Cardiac muscle cell (in vitro differentiated cells and primary cell): Measurements from ENCODE around the gene VMAC. TPM values are rescaled to one million over a fixed set of nuclear protein-coding genes. Genes with fewer than 3 reads are reported as not detected.

Source experiments
- DNase-seq, 2 donors: peaks; one replicate each; pipeline versions ENCODE4 v3.0.0 to v3.0.0-alpha.2; 2010 to 2017; ENCODE audit warnings: low read depth in 1 of 2, low spot score in 1 of 2
- H3K27ac ChIP-seq: fragments of 200-600 bp; sonication (generic); 2 replicates; pipeline ENCODE4 v1.5.1; 2016
- H3K27me3 ChIP-seq: fragments of 200-600 bp; sonication (generic); 2 replicates; pipeline ENCODE4 v1.6.0; 2016; ENCODE audit warnings: control low read depth
- H3K36me3 ChIP-seq: fragments of 200-600 bp; sonication (generic); 2 replicates; pipeline ENCODE4 v1.5.1; 2016; ENCODE audit warnings: control low read depth
- H3K4me1 ChIP-seq: fragments of 200-600 bp; sonication (generic); 2 replicates; pipeline ENCODE4 v1.8.1; 2017; ENCODE audit warnings: low read depth, mild to moderate bottlenecking, mixed run types
- H3K4me3 ChIP-seq: fragments of 200-600 bp; sonication (generic); 2 replicates; pipeline ENCODE4 v1.5.1; 2016; ENCODE audit warnings: mild to moderate bottlenecking
- H3K9me3 ChIP-seq: fragments of 200-600 bp; sonication (generic); 2 replicates; pipeline ENCODE4 v1.5.1; 2017; ENCODE audit warnings: low read depth, mild to moderate bottlenecking, control low read depth
- CTCF ChIP-seq: IDR thresholded peaks from 2 replicates; pipeline ENCODE4 v1.5.1; 2012; ENCODE audit warnings: low read depth, mild to moderate bottlenecking, low read length
- polyA plus RNA-seq: library from polyadenylated mRNA; unstranded; fragments of >200 nt; fragmentation: Nextera tagmentation; extraction: Ambion mirVana; gene quantifications from 2 replicates; pipeline ENCODE4 v1.2.1, GENCODE V29; 2016
- total RNA-seq: library from RNA; depleted of rRNA; stranded (reverse); fragments of >200 nt; gene quantifications from 2 replicates; pipeline ENCODE4 v1.2.3, GENCODE V29; 2016

Gene VMAC
- total and polyA plus RNA-seq, 2 experiments from 2014 or later, result 3.9 to 23.1 TPM

- DNase-seq, result peak in 1 of 2 donors; percentile 73
- no peaks in the 10 kb centered on the region for H3K9me3 ChIP-seq
- no peak overlapping the region for H3K4me3 ChIP-seq
- no peaks in the 10 kb centered on the region for H3K4me1 ChIP-seq
- TF ChIP-seq CTCF, result no peak
- peaks cover 7% of the 10 kb centered on the region for H3K36me3 ChIP-seq
- H3K27me3 ChIP-seq, result no peaks in the 10 kb centered on the region
- H3K27ac ChIP-seq, result no peak overlapping the region
Observed at GRCh38 chr19:5943623-5944022, 39.0 kb downstream of the VMAC start.

- H3K9me3 ChIP-seq, result no peaks in the 10 kb centered on the region
- TF ChIP-seq CTCF, result no peak
- H3K4me3 ChIP-seq, result no peak overlapping the region
- H3K4me1 ChIP-seq, result peaks cover 23% of the 10 kb centered on the region
- H3K36me3 ChIP-seq, result no peaks in the 10 kb centered on the region
- DNase-seq, result peak in 1 of 2 donors; percentile 88
- H3K27me3 ChIP-seq, result no peaks in the 10 kb centered on the region
- no peak overlapping the region for H3K27ac ChIP-seq
Observed at GRCh38 chr19:5947435-5947834, 42.8 kb downstream of the VMAC start.

- H3K4me3 ChIP-seq, result no peak overlapping the region
- H3K36me3 ChIP-seq, result no peaks in the 10 kb centered on the region
- no peaks in the 10 kb centered on the region for H3K9me3 ChIP-seq
- H3K4me1 ChIP-seq, result peaks cover 38% of the 10 kb centered on the region
- H3K27ac ChIP-seq, result peak overlapping the region; percentile 41
- peak in 1 of 2 donors; percentile 33 for DNase-seq
- no peak for TF ChIP-seq CTCF
- no peaks in the 10 kb centered on the region for H3K27me3 ChIP-seq
Observed at GRCh38 chr19:5948752-5949564, 44.3 kb downstream of the VMAC start.

GRCh38 chr19:5949792-5950305 lies 45.2 kb downstream of the VMAC start:
- Histone ChIP-seq H3K27ac (no peak overlapping the region), H3K4me3 (no peak overlapping the region), H3K9me3 (no peaks in the 10 kb centered on the region), H3K36me3 (no peaks in the 10 kb centered on the region), H3K27me3 (no peaks in the 10 kb centered on the region), H3K4me1 (peaks cover 45% of the 10 kb centered on the region)
- DNase-seq, result no peak
- no peak for TF ChIP-seq CTCF

GRCh38 chr19:5950741-5951140 lies 46.1 kb downstream of the VMAC start:
- no peaks in the 10 kb centered on the region for H3K9me3 ChIP-seq
- no peak for TF ChIP-seq CTCF
- peak overlapping the region; percentile 56 for H3K27ac ChIP-seq
- no peak for DNase-seq
- H3K4me3 ChIP-seq, result no peak overlapping the region
- H3K4me1 ChIP-seq, result peaks cover 53% of the 10 kb centered on the region
- no peaks in the 10 kb centered on the region for H3K27me3 ChIP-seq
- H3K36me3 ChIP-seq, result no peaks in the 10 kb centered on the region
